ENCODE results near the gene C5orf58. TPM values are rescaled to one million over a fixed set of nuclear protein-coding genes. Genes with fewer than 3 reads are reported as not detected.

Gene C5orf58
- total and polyA plus RNA-seq, 7 donors: not detected

DNA sequence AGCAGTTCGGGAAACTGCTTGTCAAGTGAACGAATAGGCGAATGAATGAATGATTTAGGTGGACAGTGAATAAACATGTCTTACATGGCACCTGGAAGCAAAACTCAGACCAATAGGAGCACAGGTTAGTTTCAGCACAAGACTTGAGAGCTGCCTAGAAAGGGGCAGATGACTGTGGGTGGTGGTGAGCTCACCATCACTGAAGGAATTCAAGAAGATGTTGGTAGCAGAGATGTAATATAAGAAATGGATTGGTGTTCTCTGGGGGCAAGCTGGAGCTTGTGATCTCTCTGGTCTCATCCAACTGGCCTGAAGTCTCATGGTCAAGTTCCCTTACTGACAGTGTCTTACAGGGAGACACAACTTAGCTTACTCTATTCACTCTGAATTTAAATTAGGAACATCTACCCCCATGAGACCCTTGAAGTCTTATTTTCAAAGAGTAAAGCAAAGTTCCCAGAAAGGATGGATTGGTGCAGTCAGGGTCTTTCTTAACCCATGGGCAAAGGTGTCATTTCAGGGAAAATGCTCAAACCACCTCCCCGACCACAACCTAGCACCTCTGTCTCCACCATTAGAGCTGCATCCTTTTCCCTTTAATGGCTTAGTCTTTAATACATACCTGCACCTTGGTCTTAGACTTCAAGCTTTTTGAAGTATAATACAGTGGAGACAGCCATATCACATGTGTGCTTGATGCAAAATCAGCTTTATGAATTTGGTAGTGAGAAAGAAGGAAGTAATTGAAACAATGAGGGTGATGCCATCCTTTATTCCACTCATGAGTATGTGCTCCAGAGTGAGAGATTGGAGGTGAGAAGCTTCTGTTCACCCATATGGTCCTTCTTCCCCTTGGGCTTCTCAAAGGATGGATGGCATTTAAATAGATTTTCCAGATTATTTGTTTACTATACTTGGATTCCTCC, 59.7 kb downstream of the C5orf58 start:
- ATAC-seq (no peak), DNase-seq (no peak)
- TF ChIP-seq, protein P1, sequence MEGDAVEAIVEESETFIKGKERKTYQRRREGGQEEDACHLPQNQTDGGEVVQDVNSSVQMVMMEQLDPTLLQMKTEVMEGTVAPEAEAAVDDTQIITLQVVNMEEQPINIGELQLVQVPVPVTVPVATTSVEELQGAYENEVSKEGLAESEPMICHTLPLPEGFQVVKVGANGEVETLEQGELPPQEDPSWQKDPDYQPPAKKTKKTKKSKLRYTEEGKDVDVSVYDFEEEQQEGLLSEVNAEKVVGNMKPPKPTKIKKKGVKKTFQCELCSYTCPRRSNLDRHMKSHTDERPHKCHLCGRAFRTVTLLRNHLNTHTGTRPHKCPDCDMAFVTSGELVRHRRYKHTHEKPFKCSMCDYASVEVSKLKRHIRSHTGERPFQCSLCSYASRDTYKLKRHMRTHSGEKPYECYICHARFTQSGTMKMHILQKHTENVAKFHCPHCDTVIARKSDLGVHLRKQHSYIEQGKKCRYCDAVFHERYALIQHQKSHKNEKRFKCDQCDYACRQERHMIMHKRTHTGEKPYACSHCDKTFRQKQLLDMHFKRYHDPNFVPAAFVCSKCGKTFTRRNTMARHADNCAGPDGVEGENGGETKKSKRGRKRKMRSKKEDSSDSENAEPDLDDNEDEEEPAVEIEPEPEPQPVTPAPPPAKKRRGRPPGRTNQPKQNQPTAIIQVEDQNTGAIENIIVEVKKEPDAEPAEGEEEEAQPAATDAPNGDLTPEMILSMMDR (IDR thresholded peaks at IDR 0.05): no peak
- WGBS, 3 donors: 92 to 96% (median 92%) methylated on average over 4 of the region's 4 CpGs
- no peak overlapping the region for H3K4me3 ChIP-seq
- H3K9me3 ChIP-seq: no peaks in the 10 kb centered on the region
- no peak overlapping the region for H3K27ac ChIP-seq
- intact Hi-C loops (cut with DNase I): no loop called here
- no peaks in the 10 kb centered on the region for H3K27me3 ChIP-seq (ENCODE audit: insufficient read depth in 3 of 3, low read length in 2 of 3)
- H3K4me1 ChIP-seq: no peaks in the 10 kb centered on the region
- H3K36me3 ChIP-seq (ENCODE audit: insufficient read depth in 1 of 2, low read depth in 1 of 2): no peaks in the 10 kb centered on the region

DNA sequence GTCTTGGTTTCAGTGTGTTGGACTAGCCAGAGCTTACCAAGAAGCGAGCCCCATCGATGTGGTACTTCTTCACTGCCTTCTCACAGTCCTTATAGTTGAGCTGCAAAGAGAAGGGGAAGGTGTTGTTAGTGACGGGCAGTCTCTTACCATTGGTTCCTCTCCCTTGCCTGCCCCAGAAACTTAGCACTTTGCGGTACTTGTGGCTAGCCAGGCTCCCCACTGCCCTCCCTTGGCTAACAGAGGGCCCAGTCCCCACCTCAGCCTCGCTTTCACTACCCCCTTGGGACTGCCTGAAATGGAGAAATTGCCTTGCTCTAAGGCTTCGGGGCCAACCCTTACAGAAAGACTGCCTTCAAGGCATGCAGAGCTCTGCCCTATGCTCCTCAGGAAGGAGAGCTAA, 60.5 kb downstream of the C5orf58 start:
- Histone ChIP-seq H3K4me3 (no peak overlapping the region), H3K9me3 (no peaks in the 10 kb centered on the region), H3K27ac (no peak overlapping the region), H3K36me3 (ENCODE audit: insufficient read depth in 1 of 2, low read depth in 1 of 2) (no peaks in the 10 kb centered on the region), H3K27me3 (ENCODE audit: insufficient read depth in 3 of 3, low read length in 2 of 3) (no peaks in the 10 kb centered on the region), H3K4me1 (no peaks in the 10 kb centered on the region)
- peak in 2 of 4 donors; percentile 31 to 33 for ATAC-seq
- no peak for DNase-seq
- WGBS, 3 donors: 66 to 73% (median 71%) methylated on average over 6 of the region's 6 CpGs
- TF ChIP-seq, protein P1 (IDR thresholded peaks at IDR 0.05): no peak
- intact Hi-C loops (cut with DNase I): no loop called here

DNA sequence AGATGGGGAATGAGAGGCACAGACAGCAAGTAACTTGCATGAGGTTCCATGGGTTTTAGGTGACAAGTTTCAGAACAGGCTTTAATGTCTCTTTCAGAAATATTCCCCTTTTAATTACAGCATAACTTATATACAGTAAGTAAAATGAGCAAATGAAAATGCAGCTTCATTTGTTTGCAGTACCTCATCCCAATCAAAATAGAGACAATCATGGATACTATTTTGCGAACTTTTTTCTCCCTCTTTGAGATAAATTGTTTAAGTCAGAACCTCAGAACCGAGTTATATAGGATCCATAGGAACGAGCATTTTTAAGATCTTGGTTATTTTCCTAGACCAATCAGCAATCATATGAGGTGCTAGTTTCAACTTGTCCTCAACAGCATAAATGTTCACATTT, 61.3 kb downstream of the C5orf58 start:
- WGBS, 3 donors: 86 to 89% (median 87%) methylated on average over 3 of the region's 3 CpGs
- no peaks in the 10 kb centered on the region for H3K9me3 ChIP-seq
- DNase-seq (no peak), ATAC-seq (no peak)
- H3K4me3 ChIP-seq: no peak overlapping the region
- H3K4me1 ChIP-seq: no peaks in the 10 kb centered on the region
- no peaks in the 10 kb centered on the region for H3K27me3 ChIP-seq (ENCODE audit: insufficient read depth in 3 of 3, low read length in 2 of 3)
- intact Hi-C loops (cut with DNase I): no loop called here
- H3K36me3 ChIP-seq (ENCODE audit: insufficient read depth in 1 of 2, low read depth in 1 of 2): no peaks in the 10 kb centered on the region
- no peak overlapping the region for H3K27ac ChIP-seq
- TF ChIP-seq, protein P1 (IDR thresholded peaks at IDR 0.05): no peak

DNA sequence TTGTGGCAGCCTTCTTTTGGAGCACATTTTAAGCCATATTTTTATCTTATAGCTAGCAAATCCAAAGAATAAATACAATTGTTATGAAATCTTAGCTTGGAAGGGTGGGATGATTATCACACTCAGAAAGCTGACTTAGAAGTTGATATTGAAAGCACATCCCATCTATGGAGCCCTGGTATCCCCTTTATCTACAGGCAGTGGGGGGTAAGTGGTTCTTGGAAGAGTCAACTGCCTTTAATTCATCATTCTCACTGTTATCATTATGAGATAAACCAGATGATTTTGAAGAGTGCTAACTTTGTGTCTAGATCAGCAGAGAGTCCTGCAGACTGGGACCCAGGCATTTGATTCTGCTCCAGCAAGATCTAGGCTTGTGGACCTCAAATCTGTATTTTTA, 61.8 kb downstream of the C5orf58 start:
- intact Hi-C loops (cut with DNase I): no loop called here
- Histone ChIP-seq H3K27me3 (ENCODE audit: insufficient read depth in 3 of 3, low read length in 2 of 3) (no peaks in the 10 kb centered on the region), H3K27ac (no peak overlapping the region), H3K4me3 (no peak overlapping the region), H3K4me1 (no peaks in the 10 kb centered on the region), H3K9me3 (no peaks in the 10 kb centered on the region), H3K36me3 (ENCODE audit: insufficient read depth in 1 of 2, low read depth in 1 of 2) (no peaks in the 10 kb centered on the region)
- DNase-seq (no peak), ATAC-seq (no peak)
- TF ChIP-seq, protein P1 (IDR thresholded peaks at IDR 0.05): no peak

Other genes with a start within 250 kb of the C5orf58 start
- gene FOXI1, start 127.1 kb upstream of the C5orf58 start, total RNA-seq: not detected
- not detected for gene FOXI1, start 127.1 kb upstream of the C5orf58 start, polyA plus RNA-seq
- 1 to 10 TPM; 4.2 to 6.0 (median 4.8) TPM for gene LCP2, start 64.8 kb downstream of the C5orf58 start, total RNA-seq
- gene LCP2, start 64.8 kb downstream of the C5orf58 start, polyA plus RNA-seq: 1 to 10 TPM in 2 of 3 donors, under 1 TPM in 1; 0.76 to 1.8 (median 1.2) TPM
- under 1 TPM; 0.12 to 0.38 (median 0.24) TPM for gene KCNMB1, start 156.4 kb downstream of the C5orf58 start, total RNA-seq
- under 1 TPM; 0.23 to 0.42 (median 0.25) TPM for gene KCNMB1, start 156.4 kb downstream of the C5orf58 start, polyA plus RNA-seq

Measured in psoas muscle (tissue), 8 donors.